Measurements from ENCODE around the gene LTC4S.

LTC4S gene

DNA sequence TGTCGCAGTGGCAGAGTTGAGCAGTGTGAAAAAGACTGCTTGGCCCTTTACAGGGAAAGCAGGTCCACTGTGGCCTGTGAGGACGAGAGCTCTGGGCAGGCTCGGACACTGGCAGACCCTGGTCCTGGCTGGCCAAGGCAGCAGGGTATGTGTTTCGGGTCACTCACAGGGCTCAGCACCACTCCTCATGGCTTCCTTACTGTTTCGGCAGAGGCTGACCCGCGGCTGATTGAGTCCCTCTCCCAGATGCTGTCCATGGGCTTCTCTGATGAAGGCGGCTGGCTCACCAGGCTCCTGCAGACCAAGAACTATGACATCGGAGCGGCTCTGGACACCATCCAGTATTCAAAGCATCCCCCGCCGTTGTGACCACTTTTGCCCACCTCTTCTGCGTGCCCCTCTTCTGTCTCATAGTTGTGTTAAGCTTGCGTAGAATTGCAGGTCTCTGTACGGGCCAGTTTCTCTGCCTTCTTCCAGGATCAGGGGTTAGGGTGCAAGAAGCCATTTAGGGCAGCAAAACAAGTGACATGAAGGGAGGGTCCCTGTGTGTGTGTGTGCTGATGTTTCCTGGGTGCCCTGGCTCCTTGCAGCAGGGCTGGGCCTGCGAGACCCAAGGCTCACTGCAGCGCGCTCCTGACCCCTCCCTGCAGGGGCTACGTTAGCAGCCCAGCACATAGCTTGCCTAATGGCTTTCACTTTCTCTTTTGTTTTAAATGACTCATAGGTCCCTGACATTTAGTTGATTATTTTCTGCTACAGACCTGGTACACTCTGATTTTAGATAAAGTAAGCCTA is 42.6 kb downstream of the LTC4S start:
- Mint-ChIP-seq H3K9me3 (no peaks in the 10 kb centered on the region), H3K27me3 (no peaks in the 10 kb centered on the region), H3K36me3 (ENCODE audit: low read depth) (peaks cover 88% of the 10 kb centered on the region), H3K27ac (no peak overlapping the region), H3K4me1 (ENCODE audit: low read depth) (peaks cover 9% of the 10 kb centered on the region), H3K4me3 (no peak overlapping the region)
- intact Hi-C loops (cut with micrococcal nuclease): no loop called here

DNA sequence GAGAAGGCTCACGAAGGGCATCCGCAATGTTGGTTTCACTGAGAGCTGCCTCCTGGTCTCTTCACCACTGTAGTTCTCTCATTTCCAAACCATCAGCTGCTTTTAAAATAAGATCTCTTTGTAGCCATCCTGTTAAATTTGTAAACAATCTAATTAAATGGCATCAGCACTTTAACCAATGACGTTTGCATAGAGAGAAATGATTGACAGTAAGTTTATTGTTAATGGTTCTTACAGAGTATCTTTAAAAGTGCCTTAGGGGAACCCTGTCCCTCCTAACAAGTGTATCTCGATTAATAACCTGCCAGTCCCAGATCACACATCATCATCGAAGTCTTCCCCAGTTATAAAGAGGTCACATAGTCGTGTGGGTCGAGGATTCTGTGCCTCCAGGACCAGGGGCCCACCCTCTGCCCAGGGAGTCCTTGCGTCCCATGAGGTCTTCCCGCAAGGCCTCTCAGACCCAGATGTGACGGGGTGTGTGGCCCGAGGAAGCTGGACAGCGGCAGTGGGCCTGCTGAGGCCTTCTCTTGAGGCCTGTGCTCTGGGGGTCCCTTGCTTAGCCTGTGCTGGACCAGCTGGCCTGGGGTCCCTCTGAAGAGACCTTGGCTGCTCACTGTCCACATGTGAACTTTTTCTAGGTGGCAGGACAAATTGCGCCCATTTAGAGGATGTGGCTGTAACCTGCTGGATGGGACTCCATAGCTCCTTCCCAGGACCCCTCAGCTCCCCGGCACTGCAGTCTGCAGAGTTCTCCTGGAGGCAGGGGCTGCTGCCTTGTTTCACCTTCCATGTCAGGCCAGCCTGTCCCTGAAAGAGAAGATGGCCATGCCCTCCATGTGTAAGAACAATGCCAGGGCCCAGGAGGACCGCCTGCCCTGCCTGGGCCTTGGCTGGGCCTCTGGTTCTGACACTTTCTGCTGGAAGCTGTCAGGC is 43.6 kb downstream of the LTC4S start:
- H3K4me1 Mint-ChIP-seq (ENCODE audit: low read depth): peaks cover 9% of the 10 kb centered on the region
- H3K27ac Mint-ChIP-seq: no peak overlapping the region
- no peak overlapping the region for H3K4me3 Mint-ChIP-seq
- H3K27me3 Mint-ChIP-seq: no peaks in the 10 kb centered on the region
- intact Hi-C loops (cut with micrococcal nuclease): no loop called here
- no peaks in the 10 kb centered on the region for H3K9me3 Mint-ChIP-seq
- H3K36me3 Mint-ChIP-seq (ENCODE audit: low read depth): peaks cover 84% of the 10 kb centered on the region

DNA sequence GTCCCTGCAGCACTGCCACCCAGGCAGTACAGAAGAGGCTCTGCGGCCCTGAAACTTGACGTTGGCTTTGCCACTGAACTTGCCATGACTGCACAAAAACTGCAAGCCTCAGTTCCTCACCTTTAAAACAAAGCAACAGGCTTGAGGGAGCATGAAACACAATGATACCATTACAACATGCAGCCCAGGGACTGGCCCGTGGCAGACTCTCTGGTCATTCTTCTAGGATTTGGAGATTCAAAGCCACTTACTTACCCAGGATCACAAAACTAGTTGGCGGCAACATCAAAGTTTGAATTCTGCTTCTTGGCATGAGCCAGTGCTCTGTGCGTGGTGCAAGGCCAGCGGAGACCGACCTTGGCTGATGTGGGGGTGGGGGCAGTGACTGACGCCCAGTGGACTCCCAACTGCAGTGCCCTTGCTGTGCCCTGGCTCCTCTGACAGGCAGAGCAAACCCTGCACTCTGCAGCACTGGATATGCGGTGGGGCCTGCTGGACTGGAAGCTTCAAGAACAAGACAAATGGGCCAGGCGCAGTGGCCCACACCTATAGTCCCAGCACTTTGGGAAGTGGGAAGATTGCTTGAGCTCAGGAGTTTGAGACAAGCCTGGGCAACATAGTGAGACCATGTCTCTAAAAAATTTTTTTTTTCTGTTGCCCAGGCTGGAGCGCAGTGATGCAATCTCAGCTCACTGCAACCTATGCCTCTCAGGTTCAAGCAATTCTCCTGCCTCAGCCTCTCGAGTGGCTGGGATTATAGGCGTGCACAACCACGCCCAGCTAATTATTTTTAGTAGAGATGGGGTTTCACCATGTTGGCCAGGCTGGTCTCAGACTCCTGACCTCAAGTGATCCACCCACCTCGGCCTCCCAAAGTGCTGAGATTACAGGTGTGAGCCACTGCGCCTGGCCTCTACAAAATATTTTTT is 45.8 kb downstream of the LTC4S start:
- Mint-ChIP-seq H3K4me1 (ENCODE audit: low read depth) (peaks cover 6% of the 10 kb centered on the region), H3K27ac (peak overlapping the region; percentile 42), H3K27me3 (no peaks in the 10 kb centered on the region), H3K9me3 (peaks cover 1% of the 10 kb centered on the region), H3K4me3 (no peak overlapping the region), H3K36me3 (ENCODE audit: low read depth) (peaks cover 64% of the 10 kb centered on the region)
- intact Hi-C loops (cut with micrococcal nuclease): no loop called here

DNA sequence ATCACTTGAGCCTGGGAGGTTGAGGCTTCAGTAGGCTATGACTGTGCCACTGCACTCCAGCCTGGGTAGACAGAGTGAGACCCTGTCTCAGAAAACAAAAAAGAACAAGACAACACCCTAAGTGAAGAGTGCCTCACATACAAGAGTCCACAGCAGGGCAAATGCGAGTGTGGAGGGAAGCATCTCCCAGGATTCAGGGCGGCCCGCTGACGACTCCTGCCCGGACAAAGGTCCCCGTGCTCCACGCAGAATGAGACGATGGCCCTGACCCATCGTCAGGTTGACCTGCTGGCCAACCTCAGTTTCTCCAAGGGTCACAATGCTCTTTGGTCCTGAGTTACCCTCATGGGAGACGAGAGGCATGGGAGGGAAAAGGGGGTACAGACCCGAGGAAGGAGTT is 46.5 kb downstream of the LTC4S start:
- peaks cover 6% of the 10 kb centered on the region for H3K4me1 Mint-ChIP-seq (ENCODE audit: low read depth)
- H3K9me3 Mint-ChIP-seq: peaks cover 9% of the 10 kb centered on the region
- intact Hi-C loops (cut with micrococcal nuclease): no loop called here
- peaks cover 63% of the 10 kb centered on the region for H3K36me3 Mint-ChIP-seq (ENCODE audit: low read depth)
- H3K27ac Mint-ChIP-seq: no peak overlapping the region
- H3K27me3 Mint-ChIP-seq: no peaks in the 10 kb centered on the region
- H3K4me3 Mint-ChIP-seq: no peak overlapping the region

DNA sequence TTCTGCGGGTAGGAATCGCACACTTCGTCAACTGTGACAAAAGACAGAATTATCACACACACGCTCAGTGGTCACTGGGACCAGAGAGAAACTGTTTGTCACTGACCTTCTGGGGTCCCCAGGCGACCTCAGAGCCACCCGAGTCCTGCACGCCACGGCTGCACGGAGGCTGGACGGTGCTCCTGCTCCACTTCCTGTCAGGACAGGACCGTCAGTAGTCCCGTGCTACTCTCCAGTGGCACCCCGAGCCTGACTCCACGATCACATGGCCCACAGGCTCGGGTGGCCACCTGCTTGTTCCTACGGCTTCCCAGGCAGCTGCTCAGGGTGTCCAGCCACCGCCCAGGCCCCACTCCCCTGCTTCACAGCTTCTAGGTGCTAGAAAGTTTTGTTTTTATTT is 47.0 kb downstream of the LTC4S start:
- Mint-ChIP-seq H3K27me3 (no peaks in the 10 kb centered on the region), H3K4me1 (ENCODE audit: low read depth) (peaks cover 6% of the 10 kb centered on the region), H3K9me3 (peaks cover 9% of the 10 kb centered on the region), H3K27ac (no peak overlapping the region), H3K36me3 (ENCODE audit: low read depth) (peaks cover 59% of the 10 kb centered on the region), H3K4me3 (no peak overlapping the region)
- intact Hi-C loops (cut with micrococcal nuclease): no loop called here

DNA sequence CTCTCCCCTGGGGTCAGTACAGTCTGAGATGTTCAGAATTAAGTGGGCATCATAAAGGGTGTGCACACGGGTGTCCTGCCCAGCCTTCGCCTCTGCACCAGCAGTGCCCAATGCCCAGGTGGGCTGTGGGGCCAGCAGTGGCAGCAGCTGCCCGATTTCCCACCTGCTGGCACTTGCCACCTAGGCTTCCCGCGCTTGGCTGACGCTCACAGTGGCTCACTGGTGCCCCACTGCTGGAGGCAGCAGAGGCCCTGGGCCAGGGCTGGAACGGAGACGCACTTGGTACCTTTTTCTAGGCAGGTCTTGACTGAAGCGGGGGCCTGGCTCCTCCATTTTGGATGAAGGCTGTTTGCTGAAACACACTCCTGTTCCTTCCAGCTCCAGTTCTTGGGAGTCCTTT is 47.8 kb downstream of the LTC4S start:
- intact Hi-C loops (cut with micrococcal nuclease): no loop called here
- no peak overlapping the region for H3K4me3 Mint-ChIP-seq
- H3K4me1 Mint-ChIP-seq (ENCODE audit: low read depth): peaks cover 6% of the 10 kb centered on the region
- peaks cover 9% of the 10 kb centered on the region for H3K9me3 Mint-ChIP-seq
- H3K27ac Mint-ChIP-seq: no peak overlapping the region
- H3K36me3 Mint-ChIP-seq (ENCODE audit: low read depth): peaks cover 59% of the 10 kb centered on the region
- H3K27me3 Mint-ChIP-seq: no peaks in the 10 kb centered on the region

All from dendritic cell treated with granulocyte-macrophage colony-stimulating factor and Interleukin-4, amounts not matched to agents 40 ng/mL and 50 ng/mL, for 4 days (primary cell).